GM18951 (cell line): ENCODE results near the gene PSMG2.

Experiments
- POLR2A ChIP-seq: IDR thresholded peaks from 4 replicates; pipeline ENCODE4 v1.6.1; 2011; ENCODE audit warnings: mild to moderate bottlenecking; ENCODE audit not compliant: insufficient read length, insufficient read depth; ENCODE audit errors: extremely low read depth
- in situ Hi-C: fragments of 300-500 bp; cut with MboI; formaldehyde crosslinking; loops from one replicate; pipeline ENCODE4 v1.12.0; 2022; ENCODE audit warnings: low sequenced_read_pairs, mixed read lengths, inconsistent platforms; ENCODE audit not compliant: unreplicated experiment

Gene PSMG2, protein sequence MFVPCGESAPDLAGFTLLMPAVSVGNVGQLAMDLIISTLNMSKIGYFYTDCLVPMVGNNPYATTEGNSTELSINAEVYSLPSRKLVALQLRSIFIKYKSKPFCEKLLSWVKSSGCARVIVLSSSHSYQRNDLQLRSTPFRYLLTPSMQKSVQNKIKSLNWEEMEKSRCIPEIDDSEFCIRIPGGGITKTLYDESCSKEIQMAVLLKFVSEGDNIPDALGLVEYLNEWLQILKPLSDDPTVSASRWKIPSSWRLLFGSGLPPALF

DNA sequence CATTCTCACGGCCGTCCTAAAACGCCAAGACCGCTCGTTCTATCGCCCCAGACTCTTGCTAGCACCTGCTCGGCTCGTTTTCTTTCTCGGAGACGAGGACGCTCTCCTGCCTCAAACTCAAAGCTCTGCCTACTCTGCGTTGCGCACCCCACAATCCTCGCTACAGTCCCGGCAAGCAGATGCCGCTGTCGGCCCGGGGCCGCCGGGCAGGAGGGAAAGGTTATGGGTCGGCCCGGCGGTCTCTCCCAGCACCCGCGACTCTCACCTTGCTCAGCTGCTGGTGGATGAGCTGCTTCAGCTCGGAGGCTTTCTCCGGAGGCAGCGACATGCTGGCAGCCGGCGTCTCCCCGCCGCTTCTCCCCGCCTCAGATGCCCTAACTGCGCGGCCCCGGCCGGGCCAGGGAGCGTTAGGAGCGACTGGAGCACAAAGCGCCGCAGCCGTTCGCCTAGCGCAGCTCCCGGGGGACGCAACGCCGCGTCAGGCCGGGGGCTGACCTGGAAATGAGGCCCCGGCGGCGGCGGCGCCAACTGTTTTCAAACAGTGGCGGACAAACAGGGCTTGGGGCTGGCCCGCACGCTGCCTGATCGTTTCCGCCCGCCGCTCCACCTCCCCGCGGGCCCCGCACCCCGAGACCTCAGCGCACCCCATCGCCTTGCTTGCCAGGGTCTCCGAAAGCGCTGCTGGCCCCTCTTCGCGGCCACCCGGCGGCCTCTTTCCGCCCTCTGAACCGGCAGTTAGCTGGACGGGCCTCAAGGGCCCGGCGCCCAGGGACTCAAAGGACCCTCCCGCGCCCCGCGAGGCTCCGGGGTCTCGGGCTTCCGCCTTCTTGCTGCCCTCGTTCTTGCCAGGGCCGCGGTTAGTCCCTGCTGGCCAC is at the start of gene PSMG2, which contains the start of gene CEP76:
Gene PSMG2 (plus strand): TSS at position 822 of the 875 bp plus-strand sequence. CDS start 66 bp downstream, outside the sequence.
Gene CEP76 (minus strand): TSS at position 503 of the 875 bp plus-strand sequence. CDS start 175 bp downstream, at position 328.
- TF ChIP-seq POLR2A, result peak; percentile 91
- in situ Hi-C loops, result no loop called here

DNA sequence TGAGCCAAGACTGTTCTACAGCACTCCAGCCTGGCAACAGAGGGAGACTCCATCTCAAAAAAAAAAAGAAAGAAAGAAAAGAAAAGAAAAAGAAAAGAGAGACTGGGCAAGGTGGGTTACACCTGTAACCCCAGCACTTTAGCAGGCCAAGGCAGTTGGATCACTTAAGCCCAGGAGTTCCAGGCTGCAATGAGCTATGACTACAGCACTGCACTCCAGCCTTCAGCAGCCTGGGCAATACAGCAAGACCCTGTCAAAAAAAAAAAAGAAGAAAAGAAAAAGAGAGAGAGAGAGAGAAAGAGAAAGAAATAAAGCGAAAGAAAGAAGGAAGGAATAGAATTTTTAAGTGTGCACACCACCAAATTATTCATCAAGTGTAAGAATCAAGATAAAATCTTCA is 47.9 kb upstream of the PSMG2 start:
- no peak for TF ChIP-seq POLR2A
- in situ Hi-C loops, result no loop called here

DNA sequence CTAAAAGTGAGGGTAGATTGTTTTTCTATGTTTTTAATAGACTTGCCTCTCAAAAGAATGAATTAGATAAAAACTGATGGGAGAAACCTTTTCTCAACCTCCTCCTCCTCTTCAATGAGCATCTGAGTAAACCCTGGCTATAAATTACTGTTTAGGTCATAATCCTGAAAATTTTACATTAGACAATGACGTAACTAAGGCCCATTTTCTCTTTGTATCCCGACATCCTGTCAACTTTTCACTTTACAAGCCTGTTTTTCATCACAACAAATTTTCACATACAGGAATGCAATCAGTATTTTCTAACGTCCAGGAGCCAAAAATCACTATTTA is 46.3 kb upstream of the PSMG2 start:
- in situ Hi-C loops, result no loop called here
- no peak for TF ChIP-seq POLR2A

DNA sequence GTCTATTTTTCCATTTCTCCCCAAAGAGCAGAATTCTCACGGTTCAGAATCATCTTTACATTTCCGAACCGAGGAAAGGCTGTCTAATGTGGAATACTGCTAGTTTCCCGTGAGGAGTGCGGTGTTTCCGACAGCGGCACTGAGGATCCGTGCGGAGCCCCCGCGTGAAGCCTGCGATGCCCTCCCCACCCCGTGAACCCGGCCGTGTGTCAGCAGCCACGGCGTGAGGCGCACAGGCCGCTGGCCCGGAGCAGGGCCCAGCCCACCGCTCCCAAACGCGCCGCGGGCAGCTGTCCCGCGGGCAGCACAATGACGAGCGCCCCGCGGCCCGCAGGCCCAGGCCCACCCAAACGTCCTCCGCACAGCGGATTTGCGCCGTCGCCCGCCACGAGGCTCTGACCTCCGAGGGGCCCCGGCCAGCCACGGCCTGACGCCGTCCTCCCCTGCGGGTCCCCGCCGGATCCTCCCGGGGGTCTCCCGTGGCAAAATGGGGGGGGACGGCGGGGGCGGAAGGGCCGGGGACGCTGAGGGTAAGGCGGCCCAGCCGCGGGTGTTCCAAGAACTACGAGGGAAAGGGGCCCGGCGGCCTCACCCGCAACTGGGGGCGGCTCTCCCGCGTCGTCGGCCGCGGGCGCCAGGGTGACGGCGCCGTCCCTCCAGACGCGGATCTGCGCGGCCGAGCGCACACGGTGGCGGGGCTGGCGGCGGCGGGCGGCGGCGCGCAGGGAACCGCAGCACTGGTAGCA is 45.7 kb upstream of the PSMG2 start:
- in situ Hi-C loops, result no loop called here
- no peak for TF ChIP-seq POLR2A

DNA sequence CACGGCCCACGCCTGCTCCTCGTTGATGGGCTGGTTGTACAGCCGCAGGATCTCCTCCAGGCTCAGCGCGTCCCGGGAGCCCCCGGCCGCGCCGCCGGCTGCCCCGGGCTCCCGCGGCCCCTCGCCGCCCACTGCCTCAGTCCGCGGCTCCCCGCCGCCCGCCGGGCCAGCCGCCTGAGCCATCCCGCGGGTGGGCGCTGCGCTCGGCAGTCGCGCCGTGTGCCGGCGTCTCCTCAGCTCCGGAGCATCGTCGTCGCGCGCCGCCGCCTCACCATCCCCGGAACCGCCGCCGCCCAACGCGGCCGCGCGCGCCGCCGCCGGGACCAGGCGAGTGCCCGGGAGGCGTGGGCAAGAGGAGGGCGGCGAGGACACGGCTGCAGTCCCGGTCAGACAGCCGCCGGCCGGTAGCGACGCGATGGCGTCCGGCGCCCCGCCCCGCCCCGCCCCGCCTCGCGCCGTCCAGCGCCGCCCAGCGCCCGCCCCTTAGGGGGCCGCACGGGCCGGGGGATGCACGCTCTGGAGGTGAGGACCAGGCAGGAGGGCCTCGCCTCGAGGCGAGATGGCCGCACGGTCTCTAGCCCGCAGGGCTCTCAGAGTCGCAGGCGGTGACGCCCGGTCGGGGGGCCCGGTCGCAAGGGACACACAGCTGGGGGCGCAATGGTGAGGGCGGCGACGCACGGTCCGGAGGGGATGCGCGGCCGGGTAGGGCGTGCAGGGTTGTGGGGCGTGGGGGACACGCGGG is 45.0 kb upstream of the PSMG2 start, which contains the start of gene SPIRE1:
Gene SPIRE1 (minus strand): TSS at position 424 of the 742 bp plus-strand sequence. CDS start 241 bp downstream, at position 183.
- in situ Hi-C loops, result no loop called here
- peak; percentile 37 for TF ChIP-seq POLR2A

DNA sequence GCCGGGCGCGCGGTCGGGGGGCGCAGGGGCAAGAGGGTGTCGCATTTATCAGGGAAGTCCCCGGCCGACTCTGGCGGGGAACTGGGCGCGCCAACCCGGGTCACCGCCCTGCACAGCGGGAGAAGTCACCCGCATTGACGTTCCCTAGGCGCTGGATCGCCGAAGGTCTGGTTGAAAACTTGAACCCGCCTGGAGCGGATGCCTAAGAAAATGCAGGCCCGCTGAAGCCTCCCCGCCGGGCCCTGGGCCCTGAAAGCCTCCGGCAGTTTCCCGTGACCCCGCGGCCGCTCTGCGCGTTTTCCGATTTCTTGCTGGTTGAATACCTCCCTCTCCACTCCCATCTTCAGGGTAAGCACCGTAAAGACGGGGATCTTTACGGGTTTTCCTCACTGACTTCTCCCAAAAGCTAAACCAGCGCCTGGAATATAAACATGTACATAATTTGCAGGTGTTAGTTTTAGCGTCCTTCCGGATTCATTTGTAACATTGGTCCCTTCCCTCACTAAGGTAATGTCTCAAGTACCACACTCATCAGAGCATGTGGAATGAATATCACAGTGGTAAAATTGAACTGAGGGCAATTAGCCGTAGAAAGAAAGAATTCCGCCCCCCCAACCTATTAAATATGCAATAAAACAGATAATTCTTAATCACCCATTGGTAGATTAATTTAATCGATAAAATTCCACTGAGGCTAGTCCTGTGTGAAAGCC is 44.3 kb upstream of the PSMG2 start:
- in situ Hi-C loops, result no loop called here
- no peak for TF ChIP-seq POLR2A

DNA sequence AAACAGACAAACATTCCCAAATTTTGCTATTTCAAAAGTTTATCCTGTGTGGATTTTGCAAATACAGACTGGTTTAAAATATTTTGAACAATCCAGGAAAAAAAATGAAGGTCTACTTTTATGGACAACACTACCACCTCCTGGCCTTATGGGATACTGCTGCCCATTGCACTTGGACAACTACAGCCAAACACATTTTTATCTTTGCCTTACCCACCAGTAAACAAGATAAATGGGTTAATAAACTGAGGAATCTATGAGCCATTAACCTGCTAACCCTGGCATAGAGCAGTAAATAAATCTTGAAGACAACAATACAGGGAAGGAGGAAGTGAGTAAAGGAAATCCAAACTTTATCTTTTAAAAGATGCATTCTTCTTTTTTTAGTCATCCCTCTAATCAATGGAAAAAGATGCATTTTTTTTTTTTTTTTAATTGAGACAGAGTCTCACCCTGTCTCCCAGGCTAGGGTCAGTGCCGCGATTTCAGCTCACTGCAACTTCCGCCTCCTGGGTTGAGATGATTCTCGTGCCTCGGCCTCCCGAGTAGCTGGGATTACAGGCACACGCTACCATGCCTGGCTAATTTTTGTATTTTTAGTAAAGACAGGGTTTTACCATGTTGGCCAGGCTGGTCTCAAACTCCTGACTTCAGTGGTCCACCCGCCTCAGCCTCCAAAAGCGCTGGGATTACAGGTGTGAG is 42.8 kb upstream of the PSMG2 start:
- TF ChIP-seq POLR2A, result no peak
- in situ Hi-C loops, result loop anchor here (10.0 kb wide), 1 partner anchor 275 kb away; no protein-coding TSS in a partner anchor

DNA sequence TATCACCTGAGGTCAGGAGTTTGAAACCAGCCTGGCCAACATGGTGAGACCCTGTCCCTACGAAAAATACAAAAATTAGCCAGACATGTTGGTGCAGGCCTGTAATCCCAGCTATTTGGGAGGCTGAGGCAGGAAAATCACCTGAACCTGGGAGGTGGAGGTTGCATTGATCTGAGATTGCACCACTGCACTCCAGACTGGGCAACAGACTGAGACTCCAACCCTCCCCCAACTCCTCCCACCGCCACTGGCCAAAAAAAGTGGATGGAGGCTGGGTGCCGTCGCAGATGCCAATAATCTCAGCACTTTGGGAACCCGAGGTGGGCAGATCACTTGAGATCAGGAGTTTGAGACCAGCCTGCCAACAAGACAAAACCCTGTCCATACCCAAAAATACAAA is 34.8 kb upstream of the PSMG2 start:
- in situ Hi-C loops, result loop anchor here (10.0 kb wide), 1 partner anchor 283 kb away; no protein-coding TSS in a partner anchor
- no peak for TF ChIP-seq POLR2A

DNA sequence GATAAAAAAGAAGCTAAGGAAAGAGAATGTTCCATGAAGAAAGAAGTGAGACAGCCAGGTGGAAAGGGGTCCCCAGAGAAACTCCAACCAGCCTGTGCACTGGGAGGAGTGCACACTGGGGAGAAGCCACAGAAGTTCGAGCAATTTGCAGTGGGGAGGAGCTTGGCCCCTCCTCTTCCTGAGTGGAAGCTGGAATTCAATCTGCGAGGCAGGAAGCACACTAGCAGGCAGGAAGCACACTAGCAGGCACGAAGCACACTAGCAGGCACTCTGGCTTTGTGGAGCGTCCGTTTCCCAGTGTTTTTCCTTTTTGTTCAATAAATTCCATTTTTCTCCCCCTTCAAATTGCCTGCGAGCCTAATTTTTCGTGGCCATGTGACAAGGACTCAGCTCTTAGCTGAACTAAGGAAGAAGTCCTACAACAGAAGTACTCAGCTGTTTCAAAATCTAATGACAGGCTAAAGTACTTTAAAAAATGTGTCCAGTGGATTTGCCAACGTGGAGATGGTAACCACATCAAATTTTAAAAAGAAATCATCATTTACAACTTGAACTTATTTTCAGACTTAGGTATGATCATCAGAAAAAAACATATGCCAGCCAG is 23.6 kb upstream of the PSMG2 start:
- no peak for TF ChIP-seq POLR2A
- in situ Hi-C loops, result no loop called here

DNA sequence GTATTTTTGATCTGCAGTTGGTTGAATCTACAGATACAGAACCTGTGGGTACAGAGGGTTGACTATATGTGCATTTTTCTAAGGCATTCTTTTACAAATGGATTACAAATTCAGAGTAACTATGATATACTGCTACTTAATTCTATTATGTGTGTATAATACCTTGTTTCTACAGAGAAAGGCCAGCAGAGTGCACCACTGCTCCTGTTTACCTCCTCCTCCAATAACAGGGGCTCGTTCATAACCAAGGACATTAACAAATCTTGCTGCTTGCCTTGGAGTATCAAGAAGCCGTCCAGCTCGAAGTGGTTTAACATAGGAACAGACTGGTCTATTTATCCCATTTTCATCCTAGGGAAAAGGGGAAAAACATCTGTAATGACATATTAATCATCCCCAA is 16.7 kb upstream of the PSMG2 start:
- in situ Hi-C loops, result no loop called here
- no peak for TF ChIP-seq POLR2A

DNA sequence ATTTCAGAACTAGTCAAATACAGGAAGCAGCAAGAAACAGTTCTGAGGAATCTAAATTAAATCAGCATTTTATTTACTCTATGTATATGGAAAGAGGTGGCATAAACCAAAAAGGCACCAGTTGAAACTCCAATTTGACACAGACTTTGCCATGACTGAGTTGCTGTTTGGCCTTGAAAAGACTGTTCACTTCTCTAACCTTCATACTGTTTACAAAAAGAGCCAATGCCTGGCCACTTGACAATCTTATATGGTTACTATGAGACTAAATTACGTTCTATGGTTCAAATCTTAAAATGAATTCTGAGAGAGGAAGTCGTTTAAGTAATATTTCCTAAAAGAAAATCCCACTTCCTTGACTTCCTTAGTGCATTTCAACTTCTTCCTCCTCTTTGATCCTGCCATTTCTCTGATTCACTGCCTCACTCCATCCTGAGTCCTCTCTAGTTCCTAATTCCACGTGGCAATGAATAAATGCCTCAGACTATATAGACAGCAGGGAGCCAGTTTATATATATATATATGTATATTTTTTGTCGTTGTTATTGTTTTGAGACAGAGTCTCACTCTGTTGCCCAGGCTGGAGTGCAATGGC is 13.5 kb upstream of the PSMG2 start:
- no peak for TF ChIP-seq POLR2A
- in situ Hi-C loops, result no loop called here
